Kidney capillary endothelial cell (primary cell): ENCODE results near the gene PROK1.

Source experiments
- DNase-seq: peaks from one replicate; pipeline ENCODE4 v3.0.0-alpha.2; 2018; ENCODE audit warnings: low spot score

PROK1 gene

DNA sequence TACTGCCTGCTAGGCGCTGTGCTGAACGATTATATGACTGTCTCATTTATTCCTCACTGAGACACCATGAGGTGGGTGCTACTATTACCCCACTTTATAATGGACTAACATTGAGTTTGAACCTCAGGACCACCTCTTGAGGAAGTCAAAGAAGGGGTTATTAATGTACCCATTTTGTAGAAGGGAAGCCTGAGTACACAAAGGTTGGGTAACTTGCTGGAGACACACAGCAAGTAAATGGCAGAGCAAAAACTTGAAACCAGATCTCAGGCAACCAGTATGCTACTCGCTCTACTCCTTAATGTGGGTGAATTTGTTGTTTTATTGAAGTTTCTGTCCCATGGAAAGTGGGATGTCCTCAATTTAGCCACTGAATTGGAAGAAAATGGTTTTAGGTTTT lies 37.9 kb downstream of the PROK1 start:
- no peak for DNase-seq

DNA sequence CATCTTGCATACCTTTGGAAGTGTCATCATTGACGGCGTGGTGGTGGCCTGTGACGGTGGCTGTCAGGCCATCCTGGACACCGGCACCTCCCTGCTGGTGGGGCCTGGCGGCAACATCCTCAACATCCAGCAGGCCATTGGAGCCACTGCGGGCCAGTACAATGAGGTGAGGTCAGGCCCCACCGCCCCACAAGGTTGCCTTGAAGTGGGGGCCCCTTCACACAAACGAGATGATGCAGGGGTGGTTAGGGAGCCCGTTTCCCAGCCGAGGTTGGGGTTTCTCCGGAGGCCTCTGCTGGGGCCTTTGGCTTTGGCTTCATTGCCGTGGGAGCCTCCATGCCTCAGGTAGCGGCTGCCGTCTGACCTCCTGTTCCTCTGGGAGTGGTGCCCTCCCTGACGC lies 38.5 kb downstream of the PROK1 start:
- DNase-seq = no peak

- DNase-seq = no peak
Observed at GRCh38 chr1:110489973-110490542, 39.1 kb downstream of the PROK1 start.

DNA sequence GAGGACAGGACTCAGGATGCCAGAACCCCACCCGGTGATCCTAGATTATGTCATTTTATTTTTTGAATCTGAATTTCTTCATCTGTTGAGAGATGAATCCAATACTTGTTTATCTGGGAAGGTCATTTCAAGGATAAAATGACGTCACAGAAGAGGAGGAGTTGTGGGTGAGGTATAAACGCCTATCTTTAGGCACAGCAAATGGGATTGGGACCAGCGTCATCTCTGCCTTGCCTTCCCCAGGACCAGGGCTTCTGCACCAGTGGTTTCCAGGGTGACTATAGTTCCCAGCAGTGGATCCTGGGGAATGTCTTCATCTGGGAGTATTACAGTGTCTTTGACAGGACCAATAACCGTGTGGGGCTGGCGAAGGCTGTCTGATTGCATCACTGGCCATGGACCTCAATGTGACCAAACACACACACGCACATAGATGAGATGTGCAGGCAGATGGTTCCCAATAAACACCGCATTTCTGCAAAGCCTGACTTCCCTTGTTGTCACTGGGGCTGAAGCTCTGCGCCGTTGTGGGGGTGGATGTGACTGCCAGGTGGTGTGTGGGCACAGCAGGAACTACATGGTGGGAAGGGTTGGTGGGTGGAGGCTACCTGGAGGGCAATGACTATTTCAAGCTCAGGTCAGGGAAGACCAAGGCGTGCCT lies 40.0 kb downstream of the PROK1 start:
- DNase-seq = no peak

GRCh38 chr1:110492573-110492972 lies 41.6 kb downstream of the PROK1 start:
- no peak for DNase-seq

DNA sequence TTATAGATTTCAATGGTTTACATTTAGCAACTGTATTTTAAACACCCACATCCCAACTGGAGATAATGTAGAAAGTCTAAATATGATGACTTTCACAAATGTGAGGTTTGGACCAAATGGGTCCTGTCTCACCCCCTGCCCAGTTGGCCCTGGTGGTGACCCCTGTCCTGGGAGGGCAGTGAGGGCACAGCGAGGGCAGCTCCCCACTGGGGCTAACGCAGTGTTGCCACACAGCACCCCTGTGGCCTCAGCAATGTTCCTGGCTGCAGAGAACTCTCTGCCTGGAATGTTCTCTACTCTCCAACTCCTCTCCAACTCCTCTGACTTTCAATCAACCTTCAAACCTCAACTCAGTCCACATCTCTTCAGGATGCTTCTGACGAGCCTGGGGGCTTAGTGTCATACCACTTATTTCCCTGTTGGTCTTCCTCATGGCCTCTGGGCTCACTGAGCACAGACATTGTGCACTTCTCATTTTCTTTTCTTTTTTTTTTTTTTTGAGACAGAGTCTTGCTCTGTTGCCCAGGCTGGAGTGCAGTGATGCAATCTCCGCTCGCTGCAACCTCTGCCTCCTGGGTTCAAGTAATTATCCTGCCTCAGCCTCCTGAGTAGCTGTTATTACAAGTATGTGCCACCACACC lies 42.2 kb downstream of the PROK1 start:
- no peak for DNase-seq

- DNase-seq = no peak
Observed at GRCh38 chr1:110494036-110494435, 43.1 kb downstream of the PROK1 start.

- no peak for DNase-seq
Observed at GRCh38 chr1:110494522-110495406, 43.8 kb downstream of the PROK1 start.

- DNase-seq = peak; percentile 83
Observed at GRCh38 chr1:110495926-110496600, 45.1 kb downstream of the PROK1 start.

GRCh38 chr1:110498270-110498669 lies 47.3 kb downstream of the PROK1 start:
- no peak for DNase-seq

DNA sequence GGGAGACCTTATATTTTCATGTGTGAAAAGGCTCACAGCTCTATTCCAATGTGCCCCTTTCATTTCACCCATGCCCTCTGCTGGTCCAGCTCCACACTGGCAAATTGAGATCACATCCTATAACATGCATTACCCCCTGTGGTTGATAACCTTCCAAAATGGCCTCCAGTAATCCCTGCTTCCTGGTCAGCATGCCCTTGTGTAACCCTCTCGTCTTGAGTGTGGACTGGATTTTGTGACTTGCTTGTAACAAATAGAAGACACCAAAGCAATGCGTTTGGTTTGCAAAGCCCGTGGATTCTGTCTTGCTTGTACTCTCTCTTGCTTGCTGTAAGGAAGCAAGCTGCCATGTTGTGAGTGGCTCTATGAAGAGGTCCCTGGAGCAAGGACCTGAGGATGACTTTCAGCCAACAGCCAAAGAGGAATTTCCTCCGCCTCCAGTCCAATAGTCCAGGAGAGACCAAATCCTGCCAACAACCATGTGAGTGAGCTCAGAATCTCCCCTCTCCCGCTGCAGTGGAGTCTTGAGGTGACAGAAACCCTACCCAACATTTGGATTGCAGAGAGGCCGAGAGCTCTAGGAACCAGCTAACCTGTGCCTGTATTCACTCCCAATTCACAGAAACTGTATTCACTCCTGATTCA lies 50.7 kb downstream of the PROK1 start:
- no peak for DNase-seq

DNA sequence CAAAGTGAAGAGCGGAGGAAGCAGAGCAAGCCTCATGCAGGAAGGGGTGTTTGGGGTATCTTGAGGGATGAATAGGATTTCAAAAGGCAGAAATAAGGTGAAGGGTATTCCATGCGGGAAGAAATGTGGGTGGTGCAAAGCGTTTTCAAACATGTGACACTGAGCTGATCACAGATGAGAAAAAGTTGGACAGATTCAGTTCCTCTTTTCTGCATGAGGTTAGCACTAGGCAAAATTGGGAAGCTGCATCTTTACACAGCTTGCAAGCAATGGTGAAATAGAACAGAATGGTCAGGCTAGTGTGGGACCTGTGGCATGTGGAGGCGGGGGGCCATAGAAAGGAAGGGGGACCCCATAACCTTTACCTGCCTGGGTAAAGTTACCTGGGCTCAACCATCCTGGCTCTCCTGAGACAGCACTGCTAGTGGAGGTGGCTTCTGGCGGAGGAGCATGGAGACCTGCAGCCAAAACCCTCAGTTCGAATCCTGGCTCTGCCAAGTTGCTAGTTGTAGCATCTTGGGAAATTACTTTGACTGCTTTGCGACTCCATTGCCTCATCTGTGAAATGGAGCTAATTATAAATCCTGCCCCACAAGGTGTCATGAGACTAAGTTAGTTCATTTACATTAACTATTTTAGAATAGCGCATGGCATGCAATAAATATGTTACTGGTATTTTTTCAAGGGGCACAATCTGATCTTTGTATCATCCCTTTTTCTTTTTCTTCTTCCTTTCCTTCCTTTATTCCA lies 51.6 kb downstream of the PROK1 start:
- no peak for DNase-seq

- no peak for DNase-seq
Observed at GRCh38 chr1:110503471-110503870, 52.5 kb downstream of the PROK1 start.

GRCh38 chr1:110504226-110504625 lies 53.3 kb downstream of the PROK1 start:
- DNase-seq = no peak

GRCh38 chr1:110505596-110505995 lies 54.6 kb downstream of the PROK1 start:
- DNase-seq = no peak

DNA sequence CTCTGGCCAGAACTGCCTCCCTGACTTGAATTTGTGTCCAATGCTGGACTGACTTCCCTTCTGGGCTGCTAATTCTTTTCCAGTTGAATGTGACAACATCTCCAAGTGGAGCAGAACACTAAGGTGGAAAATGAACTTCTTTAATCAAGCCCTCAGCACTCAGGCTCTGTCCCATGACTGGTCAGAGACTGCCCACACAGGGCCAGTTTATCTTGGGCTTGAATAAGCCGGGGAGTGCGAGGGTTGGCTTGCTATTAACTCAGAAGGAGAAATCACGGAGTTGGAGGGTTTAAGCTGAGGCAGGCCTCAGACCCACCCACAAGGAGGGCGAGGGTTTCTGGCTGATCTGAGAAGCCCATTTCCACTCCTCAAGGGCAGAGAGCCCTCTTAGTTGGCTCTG lies 55.6 kb downstream of the PROK1 start:
- DNase-seq = no peak
